ENCODE measurements around the gene UNC13D.

- TF ChIP-seq CTCF (IDR thresholded peaks at IDR 0.05) (no peak), POLR2A (IDR thresholded peaks at IDR 0.05) (no peak)
Measured at GRCh38 chr17:75819678-75820077, 24.5 kb downstream of the UNC13D start.
